Coronary artery (tissue), 2 donors: ENCODE data around the gene VPS13D.
A peak's percentile ranks its signal among the peaks of the same experiment; 100 is the strongest.

ENCODE experiments used
- DNase-seq: peaks from one replicate; pipeline ENCODE4 v3.0.0-alpha.2; 2017; ENCODE audit warnings: low spot score
- H3K27ac ChIP-seq, 2 donors: fragments of 200-600 bp; sonication (generic); one replicate each; pipeline ENCODE4 v1.5.1; 2016 to 2019
- H3K4me3 ChIP-seq: fragments of 200-600 bp; sonication (generic); 2 replicates; pipeline ENCODE4 v1.5.1; 2016; ENCODE audit warnings: mild to moderate bottlenecking, moderate library complexity
- TF ChIP-seq, protein P1 (sequence below): fragments of 200-600 bp; sonication (generic); IDR thresholded peaks from one replicate; pipeline ENCODE4 v1.5.1; 2019; ENCODE audit warnings: antibody characterized with exemption

Gene VPS13D

GRCh38 chr1:12544357-12544756 is 314.5 kb downstream of the VPS13D start:
- no peak for DNase-seq
- TF ChIP-seq, protein P1, sequence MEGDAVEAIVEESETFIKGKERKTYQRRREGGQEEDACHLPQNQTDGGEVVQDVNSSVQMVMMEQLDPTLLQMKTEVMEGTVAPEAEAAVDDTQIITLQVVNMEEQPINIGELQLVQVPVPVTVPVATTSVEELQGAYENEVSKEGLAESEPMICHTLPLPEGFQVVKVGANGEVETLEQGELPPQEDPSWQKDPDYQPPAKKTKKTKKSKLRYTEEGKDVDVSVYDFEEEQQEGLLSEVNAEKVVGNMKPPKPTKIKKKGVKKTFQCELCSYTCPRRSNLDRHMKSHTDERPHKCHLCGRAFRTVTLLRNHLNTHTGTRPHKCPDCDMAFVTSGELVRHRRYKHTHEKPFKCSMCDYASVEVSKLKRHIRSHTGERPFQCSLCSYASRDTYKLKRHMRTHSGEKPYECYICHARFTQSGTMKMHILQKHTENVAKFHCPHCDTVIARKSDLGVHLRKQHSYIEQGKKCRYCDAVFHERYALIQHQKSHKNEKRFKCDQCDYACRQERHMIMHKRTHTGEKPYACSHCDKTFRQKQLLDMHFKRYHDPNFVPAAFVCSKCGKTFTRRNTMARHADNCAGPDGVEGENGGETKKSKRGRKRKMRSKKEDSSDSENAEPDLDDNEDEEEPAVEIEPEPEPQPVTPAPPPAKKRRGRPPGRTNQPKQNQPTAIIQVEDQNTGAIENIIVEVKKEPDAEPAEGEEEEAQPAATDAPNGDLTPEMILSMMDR, result no peak
- H3K27ac ChIP-seq, result no peak overlapping the region
- no peak overlapping the region for H3K4me3 ChIP-seq

GRCh38 chr1:12544992-12545391 is 315.2 kb downstream of the VPS13D start:
- TF ChIP-seq, protein P1, result no peak
- DNase-seq, result no peak
- H3K4me3 ChIP-seq, result no peak overlapping the region
- H3K27ac ChIP-seq, result no peak overlapping the region

DNA sequence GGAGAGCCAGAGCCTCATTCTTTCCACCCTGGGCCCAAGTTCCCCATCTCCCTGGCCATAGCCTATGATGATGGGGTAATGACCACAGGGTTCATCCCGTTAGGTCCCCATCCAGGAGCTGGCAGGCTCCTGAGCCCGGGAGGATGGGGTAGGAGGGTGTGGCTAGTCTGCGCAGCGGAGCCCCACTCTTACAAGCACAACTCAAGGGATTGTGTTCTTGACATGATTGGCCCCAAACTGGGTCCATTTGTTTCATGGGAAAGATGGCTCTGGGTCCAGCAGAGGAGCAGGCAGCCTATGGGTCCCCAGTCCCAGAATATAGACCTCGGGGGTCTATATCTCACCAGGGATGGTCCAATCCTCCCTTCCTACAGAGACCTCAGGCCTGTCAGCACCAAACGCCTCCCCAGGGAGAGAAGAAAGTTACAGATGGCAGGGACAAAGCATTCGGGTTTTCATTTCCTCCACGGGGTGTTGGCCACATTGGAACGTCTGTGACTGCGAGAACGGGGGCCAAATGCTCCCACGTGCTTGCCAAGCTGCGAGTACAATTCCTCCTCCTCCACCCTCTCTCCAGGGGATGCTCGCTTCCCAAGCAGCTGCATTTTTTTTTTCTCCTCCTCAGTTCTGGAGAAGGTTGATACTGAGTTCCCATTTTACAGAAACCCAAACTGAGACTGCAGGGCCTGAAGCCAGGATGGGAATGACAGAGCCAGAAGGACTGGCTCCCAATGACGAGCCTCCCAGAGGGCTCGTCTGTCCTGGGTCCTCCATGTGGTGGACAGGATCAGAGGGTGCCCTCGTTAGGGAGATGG is 317.1 kb downstream of the VPS13D start:
- no peak overlapping the region for H3K4me3 ChIP-seq
- peak; percentile 81 for DNase-seq
- peak overlapping the region; percentile 53 to 92 for H3K27ac ChIP-seq
- TF ChIP-seq, protein P1, result no peak

GRCh38 chr1:12547586-12548225 is 317.9 kb downstream of the VPS13D start:
- TF ChIP-seq, protein P1, result no peak
- Histone ChIP-seq H3K4me3 (no peak overlapping the region), H3K27ac (peak overlapping the region; percentile 53 to 92)
- peak; percentile 72 for DNase-seq

DNA sequence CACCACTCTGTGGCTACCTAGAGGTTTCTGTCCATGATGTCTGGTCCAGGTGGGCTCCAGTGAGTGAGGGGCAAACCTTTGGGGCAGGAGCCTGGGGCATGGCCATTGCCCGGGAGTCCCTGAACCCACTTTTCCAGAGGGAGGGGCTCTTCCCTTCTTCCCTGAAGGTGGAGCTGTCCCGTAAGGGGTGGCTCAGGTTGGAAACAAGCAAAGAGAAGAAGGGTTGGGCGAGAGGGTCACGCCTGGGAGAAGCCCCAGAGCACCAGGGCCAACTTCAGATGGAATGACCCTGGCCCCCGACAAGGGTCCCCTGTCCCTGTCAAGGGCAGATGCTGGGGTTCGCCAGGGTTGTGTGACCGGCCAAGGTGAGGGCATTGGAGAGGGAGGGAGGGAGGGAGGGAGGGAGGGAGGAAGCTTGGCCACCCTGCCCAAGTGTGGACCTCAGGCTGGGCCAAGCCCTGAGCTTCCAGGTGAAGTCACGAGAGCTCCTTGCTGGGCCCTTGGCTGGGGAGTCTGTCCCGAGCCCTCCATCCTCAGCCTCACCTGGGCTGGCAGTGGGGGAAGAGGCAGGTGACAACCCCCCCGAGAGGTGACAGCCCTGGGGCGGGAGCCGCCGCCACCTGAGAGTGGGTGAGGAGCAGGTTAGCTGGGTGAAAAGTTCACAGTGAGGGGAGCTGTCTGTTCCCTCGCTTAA is 318.6 kb downstream of the VPS13D start:
- TF ChIP-seq, protein P1, result no peak
- peak; percentile 70 for DNase-seq
- H3K4me3 ChIP-seq, result no peak overlapping the region
- peak overlapping the region; percentile 53 to 92 for H3K27ac ChIP-seq

GRCh38 chr1:12548973-12549459 is 319.2 kb downstream of the VPS13D start:
- TF ChIP-seq, protein P1, result no peak
- Histone ChIP-seq H3K27ac (peak overlapping the region; percentile 53 to 92), H3K4me3 (peak overlapping the region; percentile 19)
- DNase-seq, result peak; percentile 81
